GM12891 (cell line): ENCODE data around the gene RNASE7.

Source experiments
- DNase-seq: peaks from one replicate; pipeline ENCODE4 v3.0.0; 2011; ENCODE audit warnings: low spot score; ENCODE audit not compliant: insufficient read length
- FAIRE-seq: peaks from 2 replicates; lab custom pipeline; 2011; peaks lifted over from hg19 to GRCh38; lab: Jason Lieb, UNC
- PAX5 ChIP-seq: IDR thresholded peaks from 2 replicates; pipeline ENCODE4 v1.6.1; 2011; ENCODE audit warnings: low read length, moderate library complexity, mild to moderate bottlenecking; ENCODE audit not compliant: insufficient read depth, severe bottlenecking
- POLR2A ChIP-seq: IDR thresholded peaks from 2 replicates; pipeline ENCODE4 v1.6.1; 2011; ENCODE audit warnings: low read depth, low read length, control low read depth
- POLR2AphosphoS5 ChIP-seq: IDR thresholded peaks from 2 replicates; pipeline ENCODE4 v1.6.1; 2011; ENCODE audit warnings: low read depth, low read length, control low read depth
- POU2F2 ChIP-seq: IDR thresholded peaks from 2 replicates; pipeline ENCODE4 v1.6.1; 2011; ENCODE audit warnings: low read depth, mild to moderate bottlenecking, control low read depth, low read length, moderate library complexity
- SPI1 ChIP-seq: IDR thresholded peaks from 2 replicates; pipeline ENCODE4 v1.6.1; 2011; ENCODE audit warnings: low read depth, low read length, control low read depth
- TAF1 ChIP-seq: IDR thresholded peaks from 2 replicates; pipeline ENCODE4 v1.6.1; 2011; ENCODE audit warnings: low read depth, low read length, control low read depth

Gene RNASE7

GRCh38 chr14:21055432-21056117, 13.4 kb downstream of the RNASE7 start:
- TF ChIP-seq POLR2A: no peak
- TF ChIP-seq POLR2AphosphoS5: no peak
- TF ChIP-seq TAF1: no peak
- TF ChIP-seq POU2F2: no peak
- TF ChIP-seq SPI1: no peak
- TF ChIP-seq PAX5: no peak
- DNase-seq: no peak
- no peak for FAIRE-seq

- no peak for TF ChIP-seq POU2F2
- TF ChIP-seq POLR2A: no peak
- no peak for TF ChIP-seq PAX5
- no peak for TF ChIP-seq SPI1
- no peak for TF ChIP-seq POLR2AphosphoS5
- DNase-seq (no peak), FAIRE-seq (no peak)
Observed at GRCh38 chr14:21056520-21057163, 14.5 kb downstream of the RNASE7 start.

- no peak for TF ChIP-seq POU2F2
- TF ChIP-seq TAF1: no peak
- no peak for TF ChIP-seq POLR2A
- TF ChIP-seq PAX5: no peak
- no peak for TF ChIP-seq POLR2AphosphoS5
- no peak for TF ChIP-seq SPI1
- DNase-seq: no peak
- no peak for FAIRE-seq
Observed at GRCh38 chr14:21057803-21058675, 15.9 kb downstream of the RNASE7 start, which contains the start of gene RNASE8. Gene RNASE8 (plus strand): TSS chr14:21057822. CDS start chr14:21057893, 71 bp downstream.

- TF ChIP-seq POLR2AphosphoS5: no peak
- no peak for TF ChIP-seq POLR2A
- TF ChIP-seq SPI1: no peak
- TF ChIP-seq PAX5: no peak
- TF ChIP-seq TAF1: no peak
- no peak for TF ChIP-seq POU2F2
- FAIRE-seq (no peak), DNase-seq (no peak)
Observed at GRCh38 chr14:21058903-21059302, 16.7 kb downstream of the RNASE7 start.

- FAIRE-seq: no peak
- DNase-seq: no peak
- TF ChIP-seq POLR2A (no peak), SPI1 (no peak), TAF1 (no peak), POU2F2 (no peak), POLR2AphosphoS5 (no peak), PAX5 (no peak)
Observed at GRCh38 chr14:21059842-21060613, 17.9 kb downstream of the RNASE7 start.

GRCh38 chr14:21060614-21061346, 18.6 kb downstream of the RNASE7 start:
- FAIRE-seq (no peak), DNase-seq (no peak)
- TF ChIP-seq SPI1: no peak
- TF ChIP-seq POLR2AphosphoS5: no peak
- TF ChIP-seq TAF1: no peak

GRCh38 chr14:21061347-21061668, 19.1 kb downstream of the RNASE7 start:
- no peak for FAIRE-seq
- TF ChIP-seq TAF1 (no peak), PAX5 (no peak), POU2F2 (no peak), POLR2A (no peak), POLR2AphosphoS5 (no peak), SPI1 (no peak)

GRCh38 chr14:21063479-21063878, 21.3 kb downstream of the RNASE7 start:
- no peak for DNase-seq
- TF ChIP-seq POLR2AphosphoS5: no peak
- no peak for TF ChIP-seq SPI1
- FAIRE-seq: no peak

More at GRCh38 chr14:21061347-21061668, 19.1 kb downstream of the RNASE7 start:
- no peak for DNase-seq

GRCh38 chr14:21066882-21067502, 24.8 kb downstream of the RNASE7 start:
- FAIRE-seq (no peak), DNase-seq (no peak)
- no peak for TF ChIP-seq POU2F2
- no peak for TF ChIP-seq POLR2AphosphoS5
- no peak for TF ChIP-seq PAX5
- no peak for TF ChIP-seq POLR2A
- TF ChIP-seq TAF1: no peak
